OCI-LY7 (cell line): Measurements from ENCODE around the gene ART4. TPM values are rescaled to one million over a fixed set of nuclear protein-coding genes. Genes with fewer than 3 reads are reported as not detected.

ENCODE experiments used
- BruUV-seq: library from RNA; stranded (reverse); fragments of 400-500 nt; replicated peaks from 2 replicates; lab custom pipeline; 2021; lab: Mats Ljungman, UMichigan
- CTCF ChIA-PET: fragments of 300-600 bp; sonication (Branson Sonifier 250); formaldehyde crosslinking; loops from one replicate; lab custom pipeline; 2022; ENCODE audit warnings: antibody characterized with exemption; ENCODE audit not compliant: unreplicated experiment; lab: Charles Lee
- POLR2A ChIA-PET: fragments of 300-600 bp; sonication (Branson Sonifier 250); formaldehyde crosslinking; loops from one replicate; lab custom pipeline; 2022; ENCODE audit warnings: antibody characterized with exemption; lab: Charles Lee
- DNase-seq: peaks from one replicate; pipeline ENCODE4 v3.0.0-alpha.2; 2015; ENCODE audit warnings: low spot score
- H2AFZ ChIP-seq: fragments of 200-600 bp; sonication (generic), shearing (Covaris generic); 2 replicates; pipeline ENCODE4 v1.6.1; 2014; ENCODE audit warnings: mild to moderate bottlenecking, antibody characterized with exemption, low read length, moderate library complexity
- H3K27ac ChIP-seq: fragments of 200-600 bp; sonication (generic); 2 replicates; pipeline ENCODE4 v1.5.1; 2014; ENCODE audit warnings: mixed run types, low read depth, mild to moderate bottlenecking, moderate library complexity, low read length, inconsistent platforms; ENCODE audit not compliant: poor library complexity, severe bottlenecking
- H3K36me3 ChIP-seq: fragments of 200-600 bp; sonication (generic); 2 replicates; pipeline ENCODE4 v1.6.1; 2014; ENCODE audit warnings: mild to moderate bottlenecking, antibody characterized with exemption, low read length, moderate library complexity, mixed read lengths; ENCODE audit not compliant: insufficient read depth
- H3K4me1 ChIP-seq: fragments of 200-600 bp; sonication (generic); 2 replicates; pipeline ENCODE4 v1.5.1; 2014; ENCODE audit warnings: mild to moderate bottlenecking, low read length; ENCODE audit not compliant: insufficient read depth, poor library complexity, severe bottlenecking
- H3K4me2 ChIP-seq: fragments of 200-600 bp; sonication (generic); 2 replicates; pipeline ENCODE4 v1.6.1; 2014; ENCODE audit warnings: mild to moderate bottlenecking, low read length
- H3K4me3 ChIP-seq: fragments of 200-600 bp; sonication (generic); 2 replicates; pipeline ENCODE4 v1.5.1; 2014; ENCODE audit warnings: mild to moderate bottlenecking, low read depth, low read length; ENCODE audit not compliant: poor library complexity, severe bottlenecking
- H3K79me2 ChIP-seq: fragments of 200-600 bp; sonication (generic); 2 replicates; pipeline ENCODE4 v1.6.1; 2016; ENCODE audit warnings: low read depth, mild to moderate bottlenecking, low read length, moderate library complexity, mixed read lengths; ENCODE audit not compliant: insufficient read depth
- H3K9me2 ChIP-seq: fragments of 200-600 bp; sonication (generic); 2 replicates; pipeline ENCODE4 v1.6.1; 2016; ENCODE audit warnings: mild to moderate bottlenecking, low read length, mixed read lengths; ENCODE audit not compliant: insufficient read depth
- H3K9me3 ChIP-seq: fragments of 200-600 bp; sonication (generic); 2 replicates; pipeline ENCODE4 v1.6.1; 2014; ENCODE audit warnings: mild to moderate bottlenecking, mixed run types, low read length, mixed read lengths
- H4K20me1 ChIP-seq: fragments of 200-600 bp; sonication (generic); 2 replicates; pipeline ENCODE4 v1.6.1; 2014; ENCODE audit warnings: mild to moderate bottlenecking, antibody characterized with exemption, low read length, moderate library complexity, mixed read lengths; ENCODE audit not compliant: insufficient read depth
- CTCF ChIP-seq: fragments of 200-600 bp; sonication (generic); conservative IDR thresholded peaks from 2 replicates; pipeline ENCODE4 v1.5.1; 2014; ENCODE audit warnings: mild to moderate bottlenecking, antibody characterized with exemption, low read length, moderate library complexity, mixed read lengths
- EZH2phosphoT487 ChIP-seq: fragments of 200-600 bp; sonication (generic); IDR thresholded peaks from 2 replicates; pipeline ENCODE4 v1.6.1; 2018; ENCODE audit warnings: low read depth, borderline replicate concordance, mild to moderate bottlenecking, mixed run types, antibody characterized with exemption, low read length, moderate library complexity, mixed read lengths
- intact Hi-C: fragments of 100-400 bp; cut with micrococcal nuclease; formaldehyde crosslinking; loops from one replicate; pipeline ENCODE4 v1.10.0; 2022; ENCODE audit not compliant: unreplicated experiment
- total RNA-seq, 2 experiments: library from RNA; depleted of rRNA in 1 of 2; stranded (reverse); fragments of >200 nt in 1 of 2; shearing (Covaris generic) in 1 of 2; gene quantifications; 2 replicates each; pipeline ENCODE4 v1.2.3, GENCODE V29; 2014 to 2022

ART4 gene
- total RNA-seq, 2 experiments from 2014 or later = not detected

DNA sequence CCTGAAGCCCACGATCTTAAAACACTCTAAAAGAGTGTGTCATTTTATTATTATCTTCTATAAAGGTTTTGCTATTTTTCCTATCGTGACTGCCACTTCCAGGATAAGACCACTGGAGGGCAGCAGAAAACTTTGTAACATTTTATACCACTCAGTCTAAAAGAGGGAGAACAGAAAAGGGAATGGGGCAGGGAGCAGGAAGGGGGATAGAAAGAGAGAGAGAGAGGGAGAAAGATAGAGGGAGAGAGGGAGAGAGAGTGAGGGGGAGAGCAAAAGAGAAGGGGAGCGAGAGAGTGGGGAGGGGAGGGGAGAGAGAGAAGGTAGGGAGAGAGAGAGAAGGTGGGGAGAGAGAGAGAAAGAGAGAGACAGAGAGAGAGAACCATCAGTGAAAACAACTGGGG, 2.0 kb upstream of the ART4 start:
- Histone ChIP-seq H3K79me2 (no peaks in the 10 kb centered on the region), H3K27ac (no peak overlapping the region), H2AFZ (0 out of 2 replicates have a peak overlapping the region, but pooled peaks have one; percentile 55), H3K9me2 (no peaks in the 10 kb centered on the region), H3K4me3 (no peak overlapping the region), H4K20me1 (no peaks in the 10 kb centered on the region), H3K36me3 (no peaks in the 10 kb centered on the region), H3K4me2 (no peak overlapping the region), H3K9me3 (no peaks in the 10 kb centered on the region), H3K4me1 (peaks cover 5% of the 10 kb centered on the region)
- DNase-seq = peak; percentile 75
- TF ChIP-seq EZH2phosphoT487 = no peak
- TF ChIP-seq CTCF = peak; percentile 99
- BruUV-seq = no TSS peak
- ChIA-PET CTCF (interaction anchor here (1.0 kb wide), 1 partner anchor 42 kb away, joined by 4 read pairs; no protein-coding TSS in a partner anchor), POLR2A (no interaction called here)
- intact Hi-C loops = loop anchor here (1.0 to 5.0 kb wide), 3 partner anchors 47 to 422 kb away; no protein-coding TSS in a partner anchor

DNA sequence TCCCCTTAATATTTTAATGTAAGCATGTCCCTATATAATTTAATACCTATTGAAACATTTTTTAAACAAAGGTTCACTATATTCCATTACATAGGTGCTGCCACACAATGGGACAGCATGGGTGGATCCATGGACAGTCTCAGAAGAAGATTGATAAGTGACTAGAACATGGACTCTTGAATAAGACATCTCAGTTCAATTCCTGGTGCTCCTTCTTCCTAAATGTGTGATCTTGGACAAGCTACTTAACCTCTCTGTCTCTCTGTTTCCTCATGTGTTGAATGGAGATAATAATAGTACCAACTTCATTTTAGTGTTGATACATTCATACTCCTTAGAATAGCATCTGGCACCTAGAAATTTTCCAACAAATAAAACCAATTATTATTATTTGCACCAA, 1.1 kb upstream of the ART4 start:
- no peak overlapping the region for H3K27ac ChIP-seq
- H4K20me1 ChIP-seq = no peaks in the 10 kb centered on the region
- H3K4me1 ChIP-seq = peaks cover 5% of the 10 kb centered on the region
- no peaks in the 10 kb centered on the region for H3K9me3 ChIP-seq
- H3K36me3 ChIP-seq = no peaks in the 10 kb centered on the region
- no peaks in the 10 kb centered on the region for H3K9me2 ChIP-seq
- no peak overlapping the region for H3K4me2 ChIP-seq
- TF ChIP-seq CTCF = no peak
- no peak for TF ChIP-seq EZH2phosphoT487
- intact Hi-C loops = loop anchor here (5.0 kb wide), 1 partner anchor 122 kb away; no protein-coding TSS in a partner anchor
- no peak for DNase-seq
- ChIA-PET CTCF (no interaction called here), POLR2A (no interaction called here)
- no peak overlapping the region for H3K4me3 ChIP-seq
- H3K79me2 ChIP-seq = no peaks in the 10 kb centered on the region
- H2AFZ ChIP-seq = no peak overlapping the region
- BruUV-seq = no TSS peak

- CTCF ChIA-PET = no interaction called here
- H3K9me2 ChIP-seq = no peaks in the 10 kb centered on the region
- DNase-seq = no peak
- H3K36me3 ChIP-seq = no peaks in the 10 kb centered on the region
- no peak for TF ChIP-seq EZH2phosphoT487
- TF ChIP-seq CTCF = no peak
- no peak overlapping the region for H3K27ac ChIP-seq
- no TSS peak for BruUV-seq
- no peak overlapping the region for H2AFZ ChIP-seq
- no peak overlapping the region for H3K4me3 ChIP-seq
- peaks cover 5% of the 10 kb centered on the region for H3K4me1 ChIP-seq
- H3K4me2 ChIP-seq = no peak overlapping the region
- no peaks in the 10 kb centered on the region for H3K79me2 ChIP-seq
- POLR2A ChIA-PET = no interaction called here
- intact Hi-C loops = loop anchor here (5.0 kb wide), 1 partner anchor 120 kb away; no protein-coding TSS in a partner anchor
- no peaks in the 10 kb centered on the region for H3K9me3 ChIP-seq
- H4K20me1 ChIP-seq = no peaks in the 10 kb centered on the region
Observed at GRCh38 chr12:14842315-14842714, 1.0 kb downstream of the ART4 start.
